HG03439 (cell line): ENCODE data around the gene BLID.

Source experiments
- ATAC-seq: cut with Tn5 transposase; IDR thresholded peaks from one replicate; pipeline ENCODE4 v1.9.1; 2021; ENCODE audit warnings: mild to moderate bottlenecking, moderate library complexity; ENCODE audit not compliant: unreplicated experiment

BLID gene

GRCh38 chr11:122107045-122107444 is 9.0 kb downstream of the BLID start:
- no peak for ATAC-seq

DNA sequence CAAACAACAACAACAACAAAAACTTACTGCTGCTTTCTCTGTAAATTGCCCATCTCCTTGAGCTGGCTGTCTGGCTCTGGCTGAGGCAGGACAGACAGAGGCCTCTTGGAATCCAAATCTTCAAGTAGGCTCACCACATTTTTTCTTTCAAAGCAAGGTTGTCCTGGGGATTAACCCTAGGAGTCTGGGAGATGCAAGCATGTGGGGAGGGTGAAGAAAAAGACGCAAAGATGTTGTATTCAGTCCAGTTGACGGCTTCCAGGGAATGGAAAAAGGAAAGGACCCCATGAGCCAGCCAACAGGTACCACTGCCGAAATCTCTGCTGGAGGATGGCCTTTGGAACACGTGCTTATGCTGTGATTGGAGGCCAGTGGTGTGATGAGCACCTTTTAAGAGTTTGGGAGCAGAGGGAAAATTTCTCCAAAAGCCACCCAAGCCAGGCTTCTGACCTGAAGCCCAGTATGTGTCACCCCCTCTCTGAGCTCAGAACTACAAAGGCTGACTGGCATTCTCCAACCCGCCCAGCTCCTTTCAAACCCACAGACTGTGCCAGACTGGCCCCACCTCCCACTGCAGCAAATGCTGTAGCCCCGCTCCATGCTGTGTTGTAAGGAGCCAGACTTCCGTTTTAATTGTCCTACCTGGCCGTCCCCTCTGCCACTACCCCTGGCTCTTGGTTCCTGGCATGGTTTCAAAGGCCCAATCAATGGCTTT is 10.8 kb downstream of the BLID start:
- ATAC-seq = no peak

- no peak for ATAC-seq
Measured at GRCh38 chr11:122104341-122104740, 11.7 kb downstream of the BLID start.

- ATAC-seq = no peak
Measured at GRCh38 chr11:122103726-122104125, 12.3 kb downstream of the BLID start.

GRCh38 chr11:122103321-122103720 is 12.7 kb downstream of the BLID start:
- ATAC-seq = no peak

DNA sequence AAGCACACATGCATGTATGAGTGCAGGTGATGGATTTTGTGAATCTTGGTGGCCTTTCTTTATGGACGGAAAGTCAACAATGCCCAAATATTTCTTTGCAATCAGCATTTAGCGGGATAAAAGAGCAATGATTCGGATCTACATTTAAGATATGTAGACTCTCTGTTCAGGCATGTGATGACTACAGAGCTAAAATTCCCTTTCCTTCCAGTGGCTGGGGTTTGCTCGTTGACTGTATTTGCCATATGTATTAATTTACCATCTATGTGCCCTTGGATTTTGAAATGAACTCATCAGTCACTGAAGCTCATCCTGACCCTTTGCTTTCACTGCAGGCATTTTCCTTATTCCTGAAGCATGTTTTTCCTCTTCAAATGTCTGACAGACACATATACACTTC is 13.6 kb downstream of the BLID start:
- ATAC-seq = no peak

DNA sequence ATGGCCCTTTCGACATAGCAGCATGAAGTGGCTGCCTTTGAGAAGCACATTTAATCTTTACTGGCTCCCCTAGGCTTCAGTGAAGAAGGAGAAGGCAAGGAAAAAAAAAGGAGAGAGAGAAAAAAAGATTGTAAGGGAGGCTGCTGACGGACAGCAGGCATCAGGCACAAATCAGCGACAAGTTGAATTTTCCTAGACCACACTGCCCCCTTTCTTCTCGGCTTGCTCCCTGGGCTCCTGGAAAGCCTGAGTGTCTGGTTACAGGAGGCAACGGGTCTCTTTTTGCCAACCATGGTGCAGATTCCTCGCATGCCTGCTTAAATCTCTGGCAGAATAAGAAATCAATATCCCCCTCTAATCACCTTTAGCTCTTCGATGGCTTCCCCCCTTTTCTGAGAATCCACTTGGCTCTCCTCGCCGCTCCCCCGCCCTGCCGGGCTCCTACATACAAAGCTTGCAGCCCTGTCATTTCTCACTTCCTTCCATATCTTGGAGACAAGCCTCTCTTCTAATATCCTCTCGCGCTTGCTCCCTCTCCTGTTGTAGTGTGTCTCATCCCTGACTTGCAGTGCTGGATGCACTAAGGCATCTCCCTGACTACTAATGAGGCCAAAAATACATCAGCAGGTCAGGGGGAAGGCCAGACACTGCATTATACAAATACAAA is 14.3 kb downstream of the BLID start:
- ATAC-seq = no peak

GRCh38 chr11:122100756-122101080 is 15.3 kb downstream of the BLID start:
- ATAC-seq = no peak

DNA sequence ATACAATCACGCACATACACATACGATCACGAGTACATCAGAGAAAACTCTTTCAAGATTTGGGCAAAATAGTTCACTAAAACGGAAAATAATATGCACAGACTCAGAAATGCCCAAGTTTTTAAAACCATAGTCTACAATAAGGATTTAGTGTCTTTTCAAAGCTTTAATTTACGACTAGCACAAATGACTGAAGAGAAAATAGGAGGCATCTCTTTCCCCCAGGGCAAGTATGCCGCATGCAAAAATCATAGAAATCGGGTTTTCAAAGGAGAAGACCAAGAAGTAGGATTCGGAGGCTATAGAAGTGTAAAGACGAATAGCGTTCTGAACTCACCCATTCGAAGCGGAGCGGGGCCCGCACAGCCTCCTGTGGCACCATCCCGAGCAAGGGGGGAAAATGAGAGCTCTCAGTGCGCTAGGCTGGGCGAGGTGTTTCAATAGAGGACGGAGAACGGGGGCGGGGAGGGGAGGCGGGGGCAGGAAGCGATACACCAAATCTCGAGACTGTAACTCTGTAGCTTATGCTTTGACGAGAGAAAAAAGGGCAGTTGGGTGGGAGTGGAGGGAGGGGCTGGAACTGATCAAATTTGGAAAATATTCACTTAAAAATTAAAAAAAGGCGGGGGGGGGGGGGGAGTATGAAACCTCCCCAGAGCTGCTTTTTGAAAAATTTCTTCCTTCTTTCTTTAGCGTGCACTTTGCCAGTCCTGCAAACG is 15.8 kb downstream of the BLID start:
- ATAC-seq = no peak

DNA sequence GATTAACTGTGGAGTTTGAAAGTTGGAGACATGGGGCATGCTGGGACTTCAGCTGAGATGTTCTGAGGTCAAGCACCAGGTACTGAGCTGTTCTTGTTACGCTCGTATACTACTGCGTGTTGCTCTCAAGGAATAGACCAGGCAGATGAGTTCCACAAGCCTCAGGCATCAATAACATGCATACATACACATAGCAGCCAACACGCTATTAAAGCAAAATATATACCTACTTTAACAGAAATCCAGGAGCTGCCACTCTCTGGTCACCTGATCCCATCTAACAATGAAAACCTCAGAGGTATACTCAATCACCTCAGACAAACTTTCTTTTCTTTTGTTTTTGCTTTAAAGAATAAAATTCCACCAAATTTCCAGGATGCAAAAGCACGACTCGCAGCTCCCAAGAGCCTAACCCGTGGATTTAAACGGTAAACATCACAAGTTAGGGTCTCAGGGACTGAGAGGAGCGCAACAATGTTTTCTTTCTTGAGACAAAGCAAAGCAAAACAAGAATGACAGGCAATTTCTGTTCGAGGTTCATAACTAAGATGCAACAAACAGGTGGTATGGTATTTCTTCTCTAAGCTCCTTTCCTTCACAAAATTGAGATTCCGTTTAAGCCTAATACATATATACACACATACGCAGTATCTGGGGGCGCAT is 16.5 kb downstream of the BLID start:
- ATAC-seq = no peak

DNA sequence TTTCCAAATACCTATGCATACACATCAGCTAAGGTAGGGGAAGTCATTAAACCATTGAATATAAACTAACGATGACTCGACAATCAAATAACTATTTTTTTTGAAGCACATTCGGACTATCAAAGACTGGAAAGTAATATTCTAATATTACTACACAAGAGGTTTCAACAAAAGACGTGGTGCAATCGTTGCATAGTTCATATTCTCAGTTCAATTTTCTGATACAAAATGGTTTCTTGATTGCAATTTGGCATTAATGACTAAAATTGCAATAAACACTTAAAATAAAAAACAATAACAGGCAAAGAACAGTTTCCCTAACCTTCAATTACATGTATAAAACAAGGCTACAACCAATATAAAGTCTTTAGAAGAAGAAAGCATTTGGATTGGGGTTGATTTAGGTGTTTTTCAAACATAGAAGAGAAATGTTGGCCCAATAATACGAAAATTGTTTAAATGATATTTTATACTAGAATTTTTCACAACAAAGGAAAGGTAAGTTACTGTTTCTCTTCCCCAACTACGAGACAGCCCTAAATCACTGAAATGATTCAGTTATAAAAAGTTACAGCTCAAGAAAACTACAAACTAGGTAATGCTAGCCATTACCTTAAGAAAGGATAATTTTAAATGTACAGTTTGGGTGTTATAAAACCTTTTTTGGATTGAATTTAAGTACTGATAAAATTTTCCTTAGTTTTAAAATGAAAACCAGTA is 17.6 kb downstream of the BLID start:
- ATAC-seq = no peak

- no peak for ATAC-seq
Measured at GRCh38 chr11:122097419-122098001, 18.5 kb downstream of the BLID start.

GRCh38 chr11:122096272-122097112 is 19.5 kb downstream of the BLID start:
- ATAC-seq = no peak

DNA sequence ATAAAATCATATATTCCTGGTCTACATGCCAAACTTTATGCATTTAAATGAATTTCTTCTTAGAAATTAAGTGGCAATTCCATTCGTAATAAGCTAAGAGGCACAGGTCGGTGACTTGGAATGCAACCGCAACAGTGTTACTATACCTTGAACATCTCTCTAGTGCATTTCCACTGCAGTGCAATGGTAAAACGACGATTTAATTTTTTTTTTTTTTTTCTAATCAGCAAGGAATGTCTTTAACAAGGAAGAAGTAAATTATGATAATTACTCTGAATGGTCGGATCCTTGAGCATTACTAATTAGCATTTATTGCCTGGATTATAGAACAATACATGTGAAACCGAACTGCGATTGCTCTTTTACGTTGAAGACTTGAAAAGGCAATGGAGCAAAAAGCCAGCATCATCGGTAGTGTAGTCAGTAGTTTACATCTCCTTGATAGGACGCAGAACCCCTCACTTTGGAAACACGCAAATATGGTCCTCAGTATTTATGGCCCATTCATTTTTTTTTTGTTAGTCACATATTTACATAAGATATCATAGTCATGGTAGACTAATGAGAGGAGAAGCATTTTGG is 20.2 kb downstream of the BLID start:
- no peak for ATAC-seq

DNA sequence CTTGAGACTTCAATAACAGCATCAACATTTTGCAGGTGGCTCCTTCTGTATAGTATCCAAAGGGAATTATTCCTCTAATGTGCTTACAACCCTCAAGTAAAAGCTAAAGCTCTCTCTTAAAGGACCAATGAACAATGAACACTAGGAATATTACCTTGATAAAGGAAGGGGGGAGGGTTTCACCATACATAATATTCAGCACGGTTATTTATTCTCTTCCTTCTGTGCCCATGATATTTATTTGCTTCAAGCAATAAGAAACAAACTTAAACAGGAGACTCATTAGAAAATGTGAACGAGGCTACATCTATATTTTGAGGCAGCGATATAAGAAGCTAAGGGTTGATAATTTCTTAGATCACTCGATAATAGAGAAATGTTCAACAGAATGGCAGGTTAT is 21.2 kb downstream of the BLID start:
- no peak for ATAC-seq

- no peak for ATAC-seq
Measured at GRCh38 chr11:122093731-122094275, 22.2 kb downstream of the BLID start.

- ATAC-seq = no peak
Measured at GRCh38 chr11:122091835-122092234, 24.2 kb downstream of the BLID start.

GRCh38 chr11:122089111-122089510 is 26.9 kb downstream of the BLID start:
- ATAC-seq = no peak

DNA sequence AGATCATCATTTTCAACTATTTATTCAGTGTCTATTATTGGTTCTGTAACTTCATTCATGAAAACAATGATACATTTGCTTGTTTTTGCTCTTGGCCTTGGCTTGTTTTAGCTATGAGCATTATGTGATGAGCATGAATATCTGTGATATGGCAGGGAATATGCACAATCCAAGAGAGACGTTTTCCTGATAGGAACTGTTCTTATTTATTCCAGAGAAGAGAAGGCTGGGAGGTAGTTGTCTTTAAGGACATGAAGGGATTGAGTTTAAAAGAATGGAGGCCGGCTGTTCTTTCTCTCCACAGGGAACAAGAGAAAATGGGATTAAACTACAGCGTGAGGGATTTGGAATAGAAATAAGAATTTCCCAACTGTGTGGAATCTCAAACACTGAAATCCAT is 30.3 kb downstream of the BLID start:
- ATAC-seq = no peak
